Colon (tissue), 2 donors: Measurements from ENCODE around the gene PXK.
"Not testable (repeated sequence)": the region's sequence is repeated elsewhere in the genome, so short reads cannot be mapped to it uniquely, and the experiment has no call there.

Source experiments
- FAIRE-seq: peaks from 2 replicates; lab custom pipeline; 2012; peaks lifted over from hg19 to GRCh38; lab: Jason Lieb, UNC
- donor health status: control.
- donor health status: control.

PXK gene

DNA sequence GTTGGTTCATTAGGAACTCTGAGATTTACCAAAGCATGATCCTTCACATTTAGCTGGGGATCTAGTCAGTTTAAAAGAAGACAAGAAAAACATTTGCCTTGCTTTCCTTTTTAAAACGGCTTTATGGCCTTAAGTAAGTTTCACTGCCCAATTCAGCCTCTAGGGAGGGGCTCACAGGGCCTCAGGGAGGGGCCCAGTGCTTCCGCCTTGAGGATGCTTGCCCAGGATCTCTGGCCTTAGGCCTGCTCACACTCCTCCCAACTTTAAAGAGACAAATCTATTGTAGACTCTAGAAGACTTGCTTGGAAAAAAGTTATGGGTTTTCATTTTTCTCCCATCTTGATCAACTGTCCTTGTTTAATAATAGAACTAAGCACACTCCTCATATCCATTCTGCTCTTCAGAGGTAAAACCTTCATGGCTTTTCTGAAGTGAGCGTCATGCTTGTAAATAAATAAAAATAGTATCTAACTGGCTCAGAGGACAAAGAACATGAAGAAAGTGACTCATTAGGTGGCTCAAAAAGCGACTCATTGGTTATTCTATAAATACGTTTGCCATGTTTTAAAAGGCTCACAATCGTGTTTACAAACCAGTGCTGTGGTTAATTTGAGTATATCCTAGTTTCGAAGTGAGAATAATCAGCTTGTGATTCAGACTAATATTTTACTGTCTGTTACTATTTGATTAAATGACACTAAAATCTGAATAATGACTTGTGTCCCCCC is 87.3 kb downstream of the PXK start:
- peak; percentile 18 for FAIRE-seq

DNA sequence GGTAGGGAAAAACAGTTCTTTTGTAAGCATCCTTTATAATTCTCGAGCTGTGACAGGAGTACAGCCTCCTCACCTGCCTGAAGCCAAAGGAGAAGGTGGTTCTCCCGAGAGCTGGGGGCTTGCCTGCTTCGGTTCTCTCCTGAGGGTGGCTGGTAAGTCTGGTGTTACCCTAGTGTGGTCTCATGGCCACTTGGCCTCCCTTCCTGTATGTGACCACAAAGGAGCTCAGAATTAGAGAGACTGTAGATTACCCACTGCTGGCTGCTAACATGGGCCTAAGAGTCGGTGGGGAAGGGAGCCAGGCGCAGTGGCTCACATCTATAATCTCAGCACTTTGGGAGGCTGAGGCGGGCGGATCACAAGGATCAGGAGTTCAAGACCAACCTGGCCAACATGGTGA is 88.3 kb downstream of the PXK start:
- no peak for FAIRE-seq

DNA sequence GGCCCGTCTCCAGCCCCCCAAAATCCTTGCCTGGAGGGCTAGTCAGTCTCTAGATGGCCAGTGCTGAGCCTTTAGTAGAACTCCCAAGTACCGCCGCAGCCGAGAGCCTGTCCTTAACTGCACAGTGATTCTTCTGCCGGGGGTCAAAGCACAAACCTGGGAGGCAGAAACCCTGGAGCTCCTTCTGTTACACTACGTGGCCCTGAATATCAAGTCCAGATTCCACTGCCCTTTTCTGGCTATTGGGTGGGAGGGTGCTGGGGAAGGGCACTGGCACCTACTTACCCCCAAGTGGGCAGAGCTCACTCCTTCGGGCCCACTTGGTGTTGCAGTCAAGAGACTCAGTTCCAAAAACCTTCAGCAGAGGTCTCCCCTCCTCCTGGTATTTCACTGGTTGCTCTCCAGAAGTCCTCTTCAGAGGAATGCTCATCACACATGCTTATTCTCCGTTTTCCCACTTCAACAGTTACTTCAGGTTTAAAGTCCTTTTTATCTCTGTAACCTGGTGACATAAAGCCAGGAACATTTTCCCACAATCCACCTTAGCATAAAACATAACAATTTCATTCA is 90.1 kb downstream of the PXK start:
- FAIRE-seq: no peak

DNA sequence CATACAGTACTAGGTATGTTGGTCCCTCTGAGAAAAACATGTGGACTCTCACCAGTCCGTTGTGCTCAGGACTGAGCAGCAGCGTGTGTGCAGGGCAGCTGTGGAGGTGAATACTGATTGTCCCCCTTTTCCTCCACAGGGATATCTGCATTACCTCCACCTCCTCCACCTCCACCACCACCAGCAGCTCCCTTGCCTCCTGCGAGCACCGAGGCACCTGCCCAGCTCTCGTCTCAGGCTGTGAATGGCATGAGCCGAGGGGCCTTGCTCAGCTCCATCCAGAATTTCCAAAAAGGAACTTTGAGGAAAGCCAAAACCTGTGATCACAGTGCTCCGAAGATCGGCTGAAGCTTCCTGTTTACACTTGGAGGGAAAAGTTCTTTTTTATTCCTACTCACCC is 91.9 kb downstream of the PXK start:
- no peak for FAIRE-seq

DNA sequence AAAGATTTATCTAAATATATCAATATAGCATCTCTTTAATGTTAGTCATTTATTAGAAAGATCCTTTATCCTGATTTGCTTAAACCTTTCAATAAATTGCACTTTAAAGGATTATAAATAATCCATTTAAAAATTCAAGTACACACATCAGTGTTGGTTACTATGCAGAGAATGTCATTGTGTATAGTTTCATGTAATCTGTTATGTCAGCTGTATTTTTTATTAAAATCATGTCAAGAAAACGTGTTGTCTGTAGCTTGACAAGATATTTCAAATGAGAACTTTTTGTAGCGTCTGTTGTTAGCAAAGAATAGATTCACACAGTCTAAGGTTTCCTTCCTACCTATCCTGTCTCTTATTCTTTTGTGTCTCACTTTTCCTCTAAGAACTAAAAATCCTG is 93.1 kb downstream of the PXK start:
- FAIRE-seq: no peak

DNA sequence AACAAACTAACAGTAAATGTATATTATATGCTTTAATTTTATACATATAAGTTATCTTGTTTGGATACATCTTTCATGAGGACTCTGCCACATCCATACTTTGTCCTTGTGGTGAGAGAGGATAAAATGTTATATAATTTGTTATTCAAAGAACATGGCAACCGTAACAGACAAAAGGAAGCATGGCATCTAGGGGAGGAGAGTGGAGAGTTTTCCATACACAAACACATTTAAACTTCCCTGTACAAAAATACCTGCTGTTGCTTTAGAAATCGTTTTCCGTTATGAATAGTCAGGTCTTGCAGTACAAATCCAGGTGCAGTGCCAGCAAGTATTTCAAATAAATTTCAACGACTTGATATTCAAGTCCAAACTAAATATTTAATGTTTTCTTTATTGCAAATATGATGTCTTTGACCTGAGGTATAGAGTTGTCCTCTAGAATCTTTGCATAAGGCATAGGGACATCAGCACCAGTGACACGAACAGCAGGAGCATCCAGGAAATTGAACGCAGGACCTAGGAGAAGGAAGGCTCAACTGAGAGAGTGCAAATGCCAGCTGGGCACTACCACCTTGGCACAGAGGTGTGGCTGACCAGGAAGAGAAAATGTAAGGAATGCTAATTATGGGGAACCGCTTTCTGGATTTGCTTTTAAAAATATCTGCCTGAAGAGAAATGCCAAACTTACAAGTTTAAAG is 95.1 kb downstream of the PXK start:
- no peak for FAIRE-seq

DNA sequence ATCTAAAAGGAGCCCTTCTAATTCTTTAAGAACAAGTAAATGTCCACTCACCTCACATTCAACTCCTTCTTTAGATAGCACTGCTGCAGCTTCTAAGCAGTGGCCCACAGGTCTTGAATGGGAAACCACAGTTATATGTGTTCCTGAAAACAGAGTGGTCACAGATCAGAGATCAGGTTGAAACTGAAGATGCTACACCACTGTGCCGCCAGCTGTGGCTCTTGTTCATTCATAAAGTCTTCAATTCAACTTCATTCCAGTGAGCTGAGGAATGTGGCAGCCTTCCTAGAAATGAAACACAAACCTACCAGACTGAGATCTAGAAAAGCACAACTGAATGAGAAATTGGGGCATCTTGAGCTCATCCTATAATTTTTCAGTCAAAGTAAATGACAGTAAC is 97.0 kb downstream of the PXK start:
- FAIRE-seq: no peak

DNA sequence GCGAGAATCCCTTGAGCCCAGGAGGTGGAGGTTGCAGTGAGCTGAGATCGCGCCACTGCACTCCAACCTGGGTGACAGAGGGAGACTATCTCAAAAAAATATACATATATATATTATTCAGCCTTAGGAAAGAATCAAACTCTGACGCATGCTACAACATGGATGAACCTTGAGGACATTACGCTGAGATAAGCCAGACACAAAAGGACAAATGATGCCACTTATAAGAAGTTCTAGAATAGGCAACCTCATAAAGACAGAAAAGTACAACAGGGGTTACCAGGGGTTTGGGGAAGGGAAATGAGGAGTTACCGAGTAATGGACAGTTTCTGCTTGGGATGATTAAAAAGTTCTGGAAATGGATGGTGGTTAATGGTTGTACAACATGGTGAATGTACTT is 100.2 kb downstream of the PXK start:
- FAIRE-seq: no peak

DNA sequence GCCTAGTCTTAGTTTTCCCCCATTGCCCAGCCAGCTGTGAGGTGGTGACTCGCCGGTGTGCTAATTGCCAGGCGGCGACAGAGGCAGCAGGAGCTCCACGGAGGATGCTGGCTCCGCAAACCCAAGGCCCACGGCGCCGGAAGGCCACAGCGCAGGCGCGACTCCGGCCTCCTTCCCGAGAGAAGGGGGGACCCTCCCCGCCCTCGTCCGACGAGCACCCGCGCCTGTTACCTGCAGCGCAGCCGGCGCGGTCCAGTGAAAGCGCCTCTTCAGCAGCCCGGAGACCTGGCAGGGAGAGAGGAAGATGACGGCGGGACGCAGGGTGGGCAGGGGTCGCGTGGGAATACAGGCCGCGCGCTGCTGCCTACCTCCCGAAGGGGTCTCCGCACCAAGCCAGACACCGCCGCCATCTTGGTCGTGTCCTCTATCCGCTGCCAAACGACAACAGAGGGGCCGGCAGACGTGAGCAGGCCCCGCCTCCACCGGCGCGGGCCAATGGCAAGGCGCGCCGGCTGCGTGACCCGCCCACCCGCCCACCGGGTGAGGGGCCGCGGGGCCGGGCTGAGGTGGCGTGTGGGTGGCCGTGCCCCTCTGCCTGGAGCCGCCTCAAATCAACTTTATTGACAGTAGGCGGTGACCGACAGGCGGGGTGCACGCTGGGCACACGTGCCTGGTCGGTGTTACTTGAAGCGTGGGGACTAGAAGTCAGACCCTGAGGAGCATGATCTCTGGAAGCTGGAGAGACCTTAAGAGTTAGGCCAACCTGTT is 100.9 kb downstream of the PXK start, which contains the start of gene PDHB:
TSS of gene PDHB (minus strand) at position 433 of the 768 bp plus-strand sequence. CDS start at position 410, 23 bp downstream.
- FAIRE-seq: no peak

DNA sequence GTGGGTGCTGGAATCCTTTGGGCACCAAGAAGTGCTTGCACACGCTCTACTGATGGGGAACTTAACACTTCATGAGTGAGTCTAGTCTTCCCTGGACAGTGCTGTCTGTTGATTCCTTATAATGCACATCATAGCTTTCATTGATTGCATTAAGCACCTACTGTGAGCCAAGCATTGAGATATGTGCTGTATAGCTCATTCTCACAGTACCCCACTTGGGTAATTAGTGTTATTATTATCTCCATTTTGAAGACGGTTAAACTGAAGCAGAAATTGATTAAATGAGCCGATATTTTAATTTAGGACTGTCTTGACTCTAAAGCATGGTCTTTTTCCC is 101.4 kb downstream of the PXK start:
- no peak for FAIRE-seq

DNA sequence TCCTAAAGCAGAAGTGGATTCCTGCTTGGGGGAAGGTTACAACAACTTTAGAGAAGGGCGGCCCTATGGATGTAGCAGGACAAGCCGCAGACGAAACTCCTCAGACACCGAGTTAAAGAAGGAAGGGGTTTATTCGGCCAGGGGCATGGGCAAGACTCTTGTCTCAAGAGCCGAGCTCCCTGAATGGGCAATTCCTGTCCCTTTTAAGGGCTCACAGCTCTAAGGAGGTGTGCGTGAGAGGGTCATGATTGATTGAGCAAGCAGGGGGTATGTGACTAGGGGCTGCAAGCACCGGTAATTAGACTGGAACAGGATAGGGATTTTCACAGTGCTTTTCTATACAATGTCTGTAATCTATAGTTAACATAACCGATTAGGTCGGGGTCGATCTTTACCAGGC is 101.8 kb downstream of the PXK start:
- FAIRE-seq: no peak

DNA sequence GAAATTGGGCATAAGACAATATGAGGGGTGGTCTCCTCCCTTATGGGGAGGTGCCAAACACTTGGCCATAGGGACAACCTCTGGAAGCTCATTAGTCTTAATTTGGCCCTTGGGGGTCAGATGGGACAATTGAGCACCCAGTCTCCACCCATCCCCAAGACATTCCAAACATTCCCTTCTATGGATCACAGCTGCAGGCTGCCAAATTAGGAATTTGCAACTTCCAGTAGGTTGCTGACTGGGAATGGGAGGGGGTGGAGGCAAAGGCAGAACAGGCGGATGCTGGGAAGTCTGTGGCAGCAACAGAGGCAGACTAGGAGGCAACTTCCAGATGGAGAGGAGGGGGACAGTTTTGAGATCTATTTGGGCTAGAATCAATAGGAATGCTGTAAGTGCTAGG is 102.3 kb downstream of the PXK start:
- no peak for FAIRE-seq

DNA sequence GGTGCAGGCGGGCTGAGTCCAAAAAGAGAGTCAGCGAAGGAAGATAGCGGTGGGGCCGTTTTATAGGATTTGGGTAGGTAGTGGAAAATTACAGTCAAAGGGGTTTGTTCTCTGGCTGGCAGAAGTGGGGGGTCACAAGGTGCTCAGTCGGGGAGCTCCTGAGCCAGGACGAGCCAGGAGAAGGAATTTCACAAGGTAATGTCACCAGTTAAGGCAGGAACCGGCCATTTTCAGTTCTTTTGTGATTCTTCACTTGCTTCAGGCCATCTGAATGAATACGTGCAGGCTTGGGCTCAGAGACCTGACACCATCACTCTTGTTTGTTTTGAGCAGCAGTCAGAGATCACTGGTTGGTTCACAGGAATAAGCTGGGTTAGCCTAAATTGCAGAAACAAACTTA is 104.6 kb downstream of the PXK start:
- FAIRE-seq: not testable (repeated sequence)

DNA sequence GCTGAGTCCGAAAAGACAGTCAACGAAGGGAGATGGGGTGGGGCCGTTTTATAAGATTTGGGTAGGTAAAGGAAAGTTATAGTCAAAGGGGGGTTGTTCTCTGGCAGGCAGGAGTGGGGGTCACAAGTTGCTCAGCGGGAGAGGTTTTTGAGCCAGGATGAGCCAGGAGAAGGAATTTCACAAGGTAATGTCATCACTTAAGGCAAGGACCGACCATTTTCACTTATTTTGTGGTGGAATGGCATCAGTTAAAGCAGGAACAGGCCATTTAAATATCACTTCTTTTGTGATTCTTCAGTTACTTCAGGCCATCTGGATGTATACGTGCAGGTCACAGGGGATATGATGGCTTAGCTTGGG is 108.3 kb downstream of the PXK start:
- FAIRE-seq: not testable (repeated sequence)

DNA sequence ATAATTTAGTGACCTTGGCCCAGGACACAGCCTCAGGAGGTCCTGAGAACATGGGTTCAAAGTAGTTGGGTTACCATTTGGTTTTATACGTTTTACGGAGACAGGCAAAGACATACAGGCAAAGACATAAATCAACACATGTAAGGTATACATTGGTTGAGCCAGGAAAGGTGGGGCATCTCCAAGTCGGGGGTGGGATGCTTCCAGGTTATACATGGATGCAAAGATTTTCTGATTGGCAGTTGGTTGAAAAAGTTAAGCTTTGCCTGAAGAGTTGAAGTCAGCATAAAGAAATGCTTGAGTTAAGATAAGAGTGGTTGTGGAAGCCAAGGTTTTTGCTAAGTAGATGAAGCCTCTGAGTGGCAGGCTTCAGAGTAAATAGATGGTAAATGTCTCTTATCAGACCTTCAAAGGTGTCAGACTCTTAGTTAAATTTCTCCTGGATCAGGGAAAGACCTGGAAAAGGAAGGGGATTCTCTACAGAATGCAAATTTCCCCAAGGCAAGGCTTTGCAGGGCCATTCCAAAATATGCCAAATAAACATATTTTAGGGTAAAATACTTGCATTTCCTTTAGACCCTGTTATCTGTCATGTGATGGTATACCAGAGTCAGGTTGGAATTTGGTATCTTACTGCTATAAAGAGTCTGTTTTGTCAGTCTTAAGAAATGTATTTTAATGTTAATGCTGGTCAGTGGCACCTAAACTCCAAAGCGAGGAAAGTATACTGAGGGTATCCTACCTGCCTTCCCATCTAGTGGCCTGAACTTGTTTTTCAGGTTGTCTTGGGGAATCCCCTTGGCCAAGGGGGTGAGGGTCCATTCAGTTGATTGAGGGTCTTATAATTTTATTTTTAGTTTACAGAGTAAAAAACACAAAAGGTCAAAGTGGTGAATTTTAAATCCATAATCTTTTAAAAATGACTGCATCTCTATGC is 109.1 kb downstream of the PXK start:
- FAIRE-seq: no peak

DNA sequence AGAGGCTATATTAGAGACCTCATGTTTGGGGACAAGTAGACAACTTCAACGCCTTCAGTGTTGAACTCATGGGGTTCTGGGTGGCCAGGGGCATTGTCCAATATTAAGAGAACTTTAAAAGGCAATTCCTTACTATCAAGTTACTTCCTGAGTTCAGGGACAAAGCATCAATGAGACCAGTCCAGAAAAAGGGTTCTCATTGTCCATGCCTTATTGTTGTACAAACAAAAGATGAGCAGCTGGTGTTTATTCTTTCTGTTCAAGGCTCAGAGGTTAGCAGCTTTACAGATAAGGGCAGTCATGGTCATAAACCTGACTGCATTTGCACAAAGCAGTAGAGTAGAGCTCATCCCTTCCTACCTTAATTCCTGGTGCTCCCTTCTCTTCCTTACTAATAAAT is 119.5 kb downstream of the PXK start:
- no peak for FAIRE-seq

DNA sequence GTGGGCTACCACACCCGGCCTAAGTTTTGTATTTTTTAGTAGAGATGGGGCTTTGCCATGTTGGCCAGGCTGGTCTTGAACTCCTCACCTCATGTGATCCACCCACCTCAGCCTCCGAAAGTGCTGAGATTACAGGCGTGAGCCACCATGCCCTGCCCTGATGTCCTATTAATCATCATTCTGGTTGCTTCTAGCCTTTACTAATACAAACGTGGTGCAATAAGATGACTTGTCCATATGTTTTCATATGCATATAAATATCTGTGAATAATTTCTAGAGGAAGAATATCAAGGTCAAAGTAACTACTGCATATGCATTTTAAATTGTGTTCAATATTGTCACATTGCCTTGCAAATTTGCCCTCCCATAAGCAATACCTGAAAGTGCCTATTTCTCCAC is 126.5 kb downstream of the PXK start:
- FAIRE-seq: no peak

DNA sequence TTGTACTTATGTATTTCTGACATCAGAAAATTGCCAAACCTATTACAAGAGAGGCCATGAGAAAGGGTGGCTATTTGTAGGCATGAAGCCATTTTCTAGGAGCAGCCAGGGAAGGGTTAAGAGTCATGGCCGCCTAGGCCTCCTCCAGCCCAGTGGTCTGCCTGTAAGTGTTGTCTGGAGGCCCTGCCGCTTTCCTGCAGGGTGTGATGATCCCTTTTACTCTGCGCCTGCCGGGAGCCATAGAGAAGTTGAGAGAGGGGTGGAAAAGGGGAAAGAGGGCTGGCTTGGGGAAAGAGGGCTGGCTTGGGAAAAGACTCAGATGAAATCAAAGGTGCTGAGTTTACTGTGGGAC is 130.1 kb downstream of the PXK start:
- FAIRE-seq: no peak

DNA sequence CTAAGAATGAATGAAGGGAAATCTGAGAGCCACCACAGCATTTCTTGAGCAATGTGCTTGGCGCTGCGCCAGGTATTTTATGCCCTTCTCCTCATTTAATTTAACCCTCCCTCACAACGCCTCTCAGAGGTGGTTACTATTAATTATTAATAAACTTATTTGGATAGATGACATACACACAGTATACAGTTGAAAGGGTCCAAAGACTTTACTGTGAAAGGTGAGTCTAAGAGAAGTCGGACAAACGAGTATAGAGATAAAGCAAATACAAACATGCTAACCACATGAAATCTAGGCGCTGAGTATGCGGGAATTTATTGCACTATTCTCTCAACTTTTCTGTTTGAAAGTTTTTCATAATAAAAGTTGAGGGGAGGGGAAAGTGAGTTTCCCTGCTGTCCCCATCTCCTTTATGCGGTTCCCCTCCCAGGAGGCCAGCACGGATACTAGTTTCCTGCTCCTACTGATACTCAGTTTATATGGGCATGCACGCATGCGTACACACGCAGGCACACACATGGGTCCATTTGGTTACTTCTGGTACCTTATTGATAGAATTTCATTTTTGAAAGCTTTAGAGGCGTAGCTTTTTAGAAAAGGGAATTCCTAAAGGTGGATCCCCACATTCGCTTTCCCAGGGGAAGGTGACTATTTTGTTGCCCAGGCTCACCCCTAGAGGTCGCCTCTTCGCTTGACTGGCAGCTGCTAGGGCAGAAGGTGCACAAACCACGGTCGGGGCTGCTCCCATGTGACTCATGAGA is 130.7 kb downstream of the PXK start:
- no peak for FAIRE-seq

DNA sequence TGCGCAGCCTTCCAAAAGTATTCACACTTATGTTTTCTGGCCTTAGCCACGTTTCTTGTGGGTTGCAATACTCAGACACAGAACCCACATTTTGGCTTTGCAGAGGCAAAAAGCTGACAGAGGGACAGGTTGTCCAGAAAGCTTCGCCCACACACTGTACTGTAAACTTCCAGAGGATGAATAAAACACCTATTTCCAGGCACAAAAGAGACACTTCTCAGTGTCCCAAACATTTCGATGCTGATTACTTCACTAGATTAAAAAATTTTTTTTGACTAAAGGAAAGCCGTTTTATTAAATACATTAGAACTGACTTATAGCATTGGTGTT is 131.2 kb downstream of the PXK start:
- no peak for FAIRE-seq

DNA sequence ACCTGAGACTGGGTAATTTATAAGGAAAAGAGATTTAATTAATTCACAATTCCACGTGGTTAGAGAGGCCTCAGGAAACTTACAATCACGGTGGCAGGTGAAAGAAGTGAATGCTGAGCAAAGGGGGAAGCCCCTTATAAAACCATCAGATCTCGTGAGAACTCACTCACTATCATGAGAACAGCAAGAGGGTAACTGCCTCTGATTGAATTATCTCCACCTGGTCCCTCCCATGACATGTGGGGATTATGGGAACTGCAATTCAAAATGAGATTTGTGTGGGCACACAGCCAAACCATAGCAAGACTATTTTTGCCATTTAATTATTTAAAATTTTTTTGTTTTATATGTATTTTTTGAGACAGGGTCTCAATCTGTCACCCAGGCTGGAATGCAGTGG is 132.2 kb downstream of the PXK start:
- no peak for FAIRE-seq
